Activated CD8-positive, alpha-beta memory T cell treated with anti-CD3 and anti-CD28 coated beads for 1 hour (primary cell): ENCODE results near the gene DDHD1.

Experiments used
- DNase-seq, 2 donors: peaks; one replicate each; pipeline ENCODE4 v3.0.0-alpha.2; 2020; ENCODE audit warnings: low read depth in 1 of 2; ENCODE audit errors: extremely low read depth in 1 of 2

Gene DDHD1

DNA sequence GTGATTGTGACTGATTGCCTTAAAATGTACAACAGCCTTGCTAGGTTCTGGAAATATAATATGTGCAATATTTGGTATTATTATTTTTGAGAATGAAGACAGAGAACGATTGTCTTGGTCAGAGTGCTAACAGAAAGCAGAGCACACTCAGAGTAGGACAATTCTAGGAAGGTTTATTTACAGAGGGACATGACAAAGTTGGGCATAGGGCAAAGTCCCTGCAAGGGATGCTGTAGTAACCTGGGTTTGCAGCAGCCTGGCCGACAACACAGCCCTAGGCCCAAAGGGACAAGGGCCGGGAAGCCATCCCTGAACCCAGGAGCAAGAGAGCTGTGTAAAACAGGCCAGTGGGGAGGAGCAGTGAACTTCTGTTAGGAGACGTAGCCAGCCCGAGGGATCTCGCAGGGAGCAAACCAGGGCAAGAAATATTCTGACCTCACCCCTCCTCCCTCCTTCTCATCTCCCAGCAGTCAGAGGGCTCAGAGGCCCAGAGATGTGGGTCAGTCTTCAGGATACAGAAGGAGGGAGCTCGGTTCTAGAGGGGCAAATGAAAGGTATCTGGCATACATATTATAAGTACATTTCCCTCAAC, 151.2 kb downstream of the DDHD1 start:
- DNase-seq = no peak

DNA sequence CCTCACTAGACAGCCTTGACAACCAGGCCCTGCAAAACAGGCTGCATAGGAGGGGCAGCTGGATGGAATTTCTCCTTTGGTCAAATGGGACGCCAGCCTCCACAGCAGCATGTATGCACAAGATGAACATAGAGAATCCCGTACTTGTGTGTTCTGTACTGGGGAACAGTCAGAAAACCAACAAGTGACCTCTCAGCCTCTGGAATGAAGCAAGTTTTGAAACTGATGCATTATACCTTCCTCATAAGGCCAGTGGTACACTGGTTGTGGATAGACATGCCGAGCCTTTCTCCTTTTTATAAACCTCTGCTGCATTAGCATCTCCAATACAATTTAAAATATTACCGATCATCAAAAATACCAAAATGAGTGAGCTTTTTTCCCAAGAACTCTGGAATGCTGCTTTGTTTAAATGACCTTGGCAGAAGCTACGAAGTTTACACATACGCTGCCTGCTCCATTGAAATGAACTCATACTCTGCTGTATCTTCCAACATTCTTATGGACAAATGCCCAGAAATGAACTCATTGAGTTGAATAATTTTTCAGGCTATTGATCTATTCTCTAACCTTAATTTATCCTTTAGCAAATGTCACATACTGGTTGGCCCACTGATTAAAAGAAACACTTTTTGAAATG, 154.6 kb downstream of the DDHD1 start:
- no peak for DNase-seq

DNA sequence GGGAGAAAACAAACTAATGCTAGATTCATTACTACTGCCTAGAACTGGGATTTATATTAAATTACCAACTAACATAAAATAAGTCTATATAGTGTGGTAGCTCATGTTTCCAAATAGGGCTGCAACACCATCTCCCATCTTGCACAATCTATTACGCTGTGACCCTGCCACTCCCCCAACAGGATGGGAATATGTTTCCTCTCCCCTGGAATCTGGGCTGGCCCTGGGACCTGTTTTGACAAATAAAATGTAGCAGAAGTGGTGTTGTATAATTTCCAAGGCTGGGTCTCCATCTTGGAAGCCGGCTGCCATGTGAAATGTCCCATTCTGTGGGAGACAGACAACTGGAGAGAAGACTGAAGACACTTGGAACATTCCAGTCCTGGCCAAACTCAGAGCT, 156.6 kb downstream of the DDHD1 start:
- no peak for DNase-seq

GRCh38 chr14:52995998-52996397, 157.1 kb downstream of the DDHD1 start:
- no peak for DNase-seq

DNA sequence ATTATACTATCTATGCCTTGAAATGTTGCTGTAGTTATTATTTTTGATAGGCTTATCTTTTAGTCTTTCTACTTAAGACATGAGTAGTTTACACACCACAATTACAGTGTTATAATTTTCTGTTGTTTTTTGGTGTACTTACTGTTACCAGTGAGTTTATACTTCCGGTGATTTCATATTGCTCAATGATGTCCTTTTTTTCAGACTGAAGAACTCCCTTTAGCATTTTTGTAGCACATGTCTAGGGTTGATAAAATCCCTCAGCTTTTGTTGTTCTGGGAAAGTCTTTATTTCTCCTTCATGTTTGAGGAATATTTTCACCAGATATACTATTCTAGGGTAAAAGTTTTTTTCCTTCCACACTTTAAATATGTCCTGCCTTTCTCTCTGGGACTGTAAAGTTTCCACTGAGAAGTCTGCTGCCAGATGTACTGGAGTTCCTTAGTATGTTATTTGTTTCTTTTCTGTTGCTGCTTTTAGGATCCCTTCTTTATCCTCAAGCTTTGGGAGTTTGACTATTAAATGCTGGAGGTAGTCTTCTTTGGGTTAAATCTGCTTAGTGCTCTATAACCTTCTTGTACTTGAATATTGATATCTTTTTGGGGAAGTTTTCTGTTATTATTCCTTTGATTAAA, 160.8 kb downstream of the DDHD1 start:
- DNase-seq = no peak

GRCh38 chr14:52988139-52988538, 165.0 kb downstream of the DDHD1 start:
- DNase-seq = no peak

GRCh38 chr14:52987514-52987913, 165.6 kb downstream of the DDHD1 start:
- DNase-seq = no peak

- no peak for DNase-seq
Observed at GRCh38 chr14:52987042-52987441, 166.1 kb downstream of the DDHD1 start.
